Nephron progenitor cell (in vitro differentiated cells): ENCODE data around the gene TFG.

Experiments used
- DNase-seq: peaks from one replicate; pipeline ENCODE4 v3.0.0; 2021
- H3K27ac Mint-ChIP-seq: 2 replicates; pipeline ENCODE4 v1.8.0; 2021; ENCODE audit warnings: mild to moderate bottlenecking, moderate library complexity, mixed read lengths
- H3K27me3 Mint-ChIP-seq: 2 replicates; pipeline ENCODE4 v1.8.0; 2021; ENCODE audit warnings: mild to moderate bottlenecking, low read depth, mixed read lengths; ENCODE audit not compliant: poor library complexity
- H3K36me3 Mint-ChIP-seq: 2 replicates; pipeline ENCODE4 v1.8.0; 2021; ENCODE audit warnings: low read depth, mixed read lengths
- H3K4me1 Mint-ChIP-seq: 2 replicates; pipeline ENCODE4 v1.8.0; 2021; ENCODE audit warnings: mixed read lengths
- H3K4me3 Mint-ChIP-seq: 2 replicates; pipeline ENCODE4 v1.8.0; 2021; ENCODE audit warnings: mild to moderate bottlenecking, moderate library complexity, mixed read lengths
- H3K9me3 Mint-ChIP-seq: 2 replicates; pipeline ENCODE4 v1.8.0; 2021; ENCODE audit warnings: mild to moderate bottlenecking, moderate library complexity, mixed read lengths
- CTCF ChIP-seq: fragments of 200-600 bp; sonication (generic); IDR thresholded peaks from 2 replicates; pipeline ENCODE4 v1.5.0; 2021; ENCODE audit warnings: antibody characterized with exemption

TFG gene

GRCh38 chr3:100743535-100743934 is 34.2 kb downstream of the TFG start:
- no peak overlapping the region for H3K4me3 Mint-ChIP-seq
- no peak for TF ChIP-seq CTCF

GRCh38 chr3:100744671-100745070 is 35.4 kb downstream of the TFG start:
- no peak overlapping the region for H3K4me3 Mint-ChIP-seq
- TF ChIP-seq CTCF, result no peak
- no peaks in the 10 kb centered on the region for H3K9me3 Mint-ChIP-seq
- H3K36me3 Mint-ChIP-seq, result peaks cover 62% of the 10 kb centered on the region
- peak overlapping the region; percentile 21 for H3K27ac Mint-ChIP-seq
- no peak for DNase-seq
- no peaks in the 10 kb centered on the region for H3K27me3 Mint-ChIP-seq
- H3K4me1 Mint-ChIP-seq, result peaks cover 13% of the 10 kb centered on the region

More at GRCh38 chr3:100743535-100743934, 34.2 kb downstream of the TFG start:
- H3K27ac Mint-ChIP-seq, result no peak overlapping the region
- no peaks in the 10 kb centered on the region for H3K27me3 Mint-ChIP-seq
- H3K9me3 Mint-ChIP-seq, result no peaks in the 10 kb centered on the region
- H3K36me3 Mint-ChIP-seq, result peaks cover 59% of the 10 kb centered on the region
- H3K4me1 Mint-ChIP-seq, result peaks cover 13% of the 10 kb centered on the region
- DNase-seq, result no peak

GRCh38 chr3:100745617-100746016 is 36.3 kb downstream of the TFG start:
- H3K27me3 Mint-ChIP-seq, result no peaks in the 10 kb centered on the region
- H3K36me3 Mint-ChIP-seq, result peaks cover 62% of the 10 kb centered on the region
- no peak overlapping the region for H3K4me3 Mint-ChIP-seq
- TF ChIP-seq CTCF, result no peak
- no peaks in the 10 kb centered on the region for H3K9me3 Mint-ChIP-seq
- H3K4me1 Mint-ChIP-seq, result peaks cover 13% of the 10 kb centered on the region
- no peak for DNase-seq
- H3K27ac Mint-ChIP-seq, result peak overlapping the region; percentile 64

GRCh38 chr3:100746092-100746491 is 36.8 kb downstream of the TFG start:
- Mint-ChIP-seq H3K27ac (peak overlapping the region; percentile 64), H3K27me3 (no peaks in the 10 kb centered on the region)

GRCh38 chr3:100748220-100748619 is 38.9 kb downstream of the TFG start:
- peaks cover 13% of the 10 kb centered on the region for H3K4me1 Mint-ChIP-seq
- no peak for TF ChIP-seq CTCF
- H3K27ac Mint-ChIP-seq, result peak overlapping the region; percentile 19
- no peaks in the 10 kb centered on the region for H3K27me3 Mint-ChIP-seq
- DNase-seq, result no peak
- no peak overlapping the region for H3K4me3 Mint-ChIP-seq
- peaks cover 70% of the 10 kb centered on the region for H3K36me3 Mint-ChIP-seq
- no peaks in the 10 kb centered on the region for H3K9me3 Mint-ChIP-seq

More at GRCh38 chr3:100746092-100746491, 36.8 kb downstream of the TFG start:
- H3K4me1 Mint-ChIP-seq, result peaks cover 13% of the 10 kb centered on the region
- TF ChIP-seq CTCF, result no peak
- H3K36me3 Mint-ChIP-seq, result peaks cover 64% of the 10 kb centered on the region
- no peak overlapping the region for H3K4me3 Mint-ChIP-seq
- no peaks in the 10 kb centered on the region for H3K9me3 Mint-ChIP-seq
- no peak for DNase-seq

GRCh38 chr3:100748967-100749366 is 39.7 kb downstream of the TFG start:
- Mint-ChIP-seq H3K9me3 (no peaks in the 10 kb centered on the region), H3K4me1 (peaks cover 18% of the 10 kb centered on the region), H3K4me3 (no peak overlapping the region), H3K27ac (no peak overlapping the region), H3K36me3 (peaks cover 64% of the 10 kb centered on the region), H3K27me3 (no peaks in the 10 kb centered on the region)
- DNase-seq, result no peak
- TF ChIP-seq CTCF, result no peak
